ENCODE results near the gene ACTL6B. TPM values are rescaled to one million over a fixed set of nuclear protein-coding genes. Genes with fewer than 3 reads are reported as not detected.

Gene ACTL6B
- polyA plus RNA-seq, 1 donor (not counting 4 experiments of a cell fraction or from before 2014, with no cell fraction given): not detected

- DNase-seq (ENCODE audit: low read depth, low spot score) (no peak), FAIRE-seq (no peak)
- Histone ChIP-seq H3K9me1 (ENCODE audit: control insufficient read depth, extremely low read depth, insufficient read depth, low read length) (no peaks in the 10 kb centered on the region), H3K27me3 (ENCODE audit: control insufficient read depth, extremely low read depth, insufficient read depth, low read length) (no peaks in the 10 kb centered on the region), H3K4me1 (ENCODE audit: control insufficient read depth, extremely low read depth, insufficient read depth, low read length) (peaks cover 13% of the 10 kb centered on the region), H3K27ac (ENCODE audit: control insufficient read depth, insufficient read depth, low read length) (no peak overlapping the region), H3K9ac (ENCODE audit: control insufficient read depth, extremely low read depth, insufficient read depth, low read length) (no peak overlapping the region), H3K9me3 (ENCODE audit: control insufficient read depth, low read depth, low read length) (no peaks in the 10 kb centered on the region), H3K79me2 (ENCODE audit: control insufficient read depth, insufficient read depth, low read length) (peaks cover 48% of the 10 kb centered on the region), H3K4me3 (ENCODE audit: control insufficient read depth in 2 of 3, extremely low read depth in 1 of 3, insufficient read depth in 2 of 3, low read depth in 1 of 3, low read length in 3 of 3) (no peak overlapping the region), H3K36me3 (ENCODE audit: control insufficient read depth in 2 of 2, extremely low read depth in 1 of 2, insufficient read depth in 2 of 2, low read length in 2 of 2) (peaks cover 12 to 14% of the 10 kb centered on the region in 2 experiments), H2AFZ (ENCODE audit: control insufficient read depth, low read length) (no peak overlapping the region), H3K4me2 (ENCODE audit: control insufficient read depth, extremely low read depth, insufficient read depth, low read depth, low read length) (no peak overlapping the region), H4K20me1 (ENCODE audit: control insufficient read depth, extremely low read depth, insufficient read depth, low read length) (peaks cover 14% of the 10 kb centered on the region)
- TF ChIP-seq CTCF (optimal IDR thresholded peaks at IDR 0.05 in 1 of 3, IDR thresholded peaks at IDR 0.05 in 1 of 3, conservative IDR thresholded peaks at IDR 0.05 in 1 of 3; ENCODE audit: extremely low read depth in 1 of 3, insufficient read depth in 2 of 3, low read length in 3 of 3) (no peak), EZH2 (IDR thresholded peaks at IDR 0.05; ENCODE audit: low read length) (no peak)
- dilution Hi-C loops (cut with MboI; ENCODE audit: extremely low pct_ligation_motif_present, low sequenced_read_pairs): no loop called here
These were observed 33.2 kb upstream of the ACTL6B start for GRCh38 chr7:100689230-100690135.

GRCh38 chr7:100688326-100688860 is 32.1 kb upstream of the ACTL6B start:
- H3K79me2 ChIP-seq (ENCODE audit: control insufficient read depth, insufficient read depth, low read length): peaks cover 47% of the 10 kb centered on the region
- H3K4me1 ChIP-seq (ENCODE audit: control insufficient read depth, extremely low read depth, insufficient read depth, low read length): peaks cover 13% of the 10 kb centered on the region
- FAIRE-seq (no peak), DNase-seq (ENCODE audit: low read depth, low spot score) (no peak)
- dilution Hi-C loops (cut with MboI; ENCODE audit: extremely low pct_ligation_motif_present, low sequenced_read_pairs): no loop called here
- no peaks in the 10 kb centered on the region for H3K9me1 ChIP-seq (ENCODE audit: control insufficient read depth, extremely low read depth, insufficient read depth, low read length)
- peaks cover 14% of the 10 kb centered on the region for H4K20me1 ChIP-seq (ENCODE audit: control insufficient read depth, extremely low read depth, insufficient read depth, low read length)
- H3K4me3 ChIP-seq (ENCODE audit: control insufficient read depth in 2 of 3, extremely low read depth in 1 of 3, insufficient read depth in 2 of 3, low read depth in 1 of 3, low read length in 3 of 3): no peak overlapping the region
- TF ChIP-seq EZH2 (IDR thresholded peaks at IDR 0.05; ENCODE audit: low read length): no peak
- no peak overlapping the region for H2AFZ ChIP-seq (ENCODE audit: control insufficient read depth, low read length)
- H3K27ac ChIP-seq (ENCODE audit: control insufficient read depth, insufficient read depth, low read length): no peak overlapping the region
- H3K9ac ChIP-seq (ENCODE audit: control insufficient read depth, extremely low read depth, insufficient read depth, low read length): no peak overlapping the region
- no peaks in the 10 kb centered on the region for H3K9me3 ChIP-seq (ENCODE audit: control insufficient read depth, low read depth, low read length)
- no peak overlapping the region for H3K4me2 ChIP-seq (ENCODE audit: control insufficient read depth, extremely low read depth, insufficient read depth, low read depth, low read length)
- H3K27me3 ChIP-seq (ENCODE audit: control insufficient read depth, extremely low read depth, insufficient read depth, low read length): no peaks in the 10 kb centered on the region
- peaks cover 14 to 17% of the 10 kb centered on the region in 2 experiments for H3K36me3 ChIP-seq (ENCODE audit: control insufficient read depth in 2 of 2, extremely low read depth in 1 of 2, insufficient read depth in 2 of 2, low read length in 2 of 2)
